Activated T-cell treated with anti-CD3 and anti-CD28 coated beads, Interleukin-2, amount 50 U/mL, for 72 hours (primary cell): ENCODE results near the gene ZNF518B. TPM values are rescaled to one million over a fixed set of nuclear protein-coding genes. Genes with fewer than 3 reads are reported as not detected.

ENCODE experiments used
- ATAC-seq, 2 donors: fragments of 150-1000 bp; cut with Tn5 transposase; replicated peaks in 1 of 2; 2 replicates each; pipeline ENCODE4 v1.10.0; 2021; ENCODE audit warnings: moderate library complexity in 2 of 2, mild to moderate bottlenecking in 1 of 2
- DNase-seq, 2 donors: peaks; one replicate each; pipeline ENCODE4 v3.0.0; 2021 to 2022; ENCODE audit warnings: mixed read lengths in 1 of 2
- H3K27ac Mint-ChIP-seq: one replicate; pipeline ENCODE4 v1.8.0; 2022; ENCODE audit warnings: mild to moderate bottlenecking, moderate library complexity, mixed read lengths
- H3K27me3 Mint-ChIP-seq: one replicate; pipeline ENCODE4 v1.8.0; 2022; ENCODE audit warnings: low read depth, mixed read lengths
- H3K36me3 Mint-ChIP-seq, 2 donors: one replicate each; pipeline ENCODE4 v1.8.0; 2022; ENCODE audit warnings: mixed read lengths in 2 of 2, mild to moderate bottlenecking in 1 of 2; ENCODE audit not compliant: insufficient read depth in 2 of 2
- H3K4me1 Mint-ChIP-seq: one replicate; pipeline ENCODE4 v1.8.0; 2022; ENCODE audit warnings: low read depth, mixed read lengths
- H3K4me3 Mint-ChIP-seq, 2 donors: one replicate each; pipeline ENCODE4 v1.8.0; 2022; ENCODE audit warnings: mild to moderate bottlenecking in 2 of 2, mixed read lengths in 2 of 2, moderate library complexity in 2 of 2
- H3K9me3 Mint-ChIP-seq, 2 donors: one replicate each; pipeline ENCODE4 v1.8.0; 2022; ENCODE audit warnings: mixed read lengths in 2 of 2
- total RNA-seq, 2 donors: library from RNA; stranded (reverse); gene quantifications; one replicate each; pipeline ENCODE4 v1.2.3, GENCODE V29; 2022

The ZNF518B gene
- total RNA-seq, 2 donors from 2014 or later: 27.5 to 28.9 TPM

DNA sequence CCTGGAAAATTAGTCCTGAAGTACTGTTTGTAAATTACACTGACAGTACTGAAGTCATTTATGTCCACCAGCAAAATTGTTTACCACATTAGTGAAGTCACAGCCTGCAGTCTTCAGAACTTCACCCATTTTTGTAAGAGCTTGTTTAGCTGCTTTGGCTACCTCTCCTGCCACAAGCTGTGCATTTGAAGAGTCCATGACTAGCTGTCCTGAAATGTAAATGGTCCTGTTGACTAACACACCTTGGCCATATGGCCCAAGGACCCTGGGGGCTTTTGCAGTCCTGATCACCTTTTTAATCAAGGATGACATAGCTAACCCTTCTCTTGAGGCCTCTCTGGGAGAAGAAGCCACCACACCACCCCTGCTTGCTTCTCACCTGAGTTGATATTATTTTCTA is 21.4 kb upstream of the ZNF518B start:
- Mint-ChIP-seq H3K27me3 (no peaks in the 10 kb centered on the region), H3K9me3 (no peaks in the 10 kb centered on the region), H3K27ac (no peak overlapping the region), H3K36me3 (no peaks in the 10 kb centered on the region), H3K4me1 (no peaks in the 10 kb centered on the region), H3K4me3 (no peak overlapping the region)
- no peak for DNase-seq
- ATAC-seq: no peak

DNA sequence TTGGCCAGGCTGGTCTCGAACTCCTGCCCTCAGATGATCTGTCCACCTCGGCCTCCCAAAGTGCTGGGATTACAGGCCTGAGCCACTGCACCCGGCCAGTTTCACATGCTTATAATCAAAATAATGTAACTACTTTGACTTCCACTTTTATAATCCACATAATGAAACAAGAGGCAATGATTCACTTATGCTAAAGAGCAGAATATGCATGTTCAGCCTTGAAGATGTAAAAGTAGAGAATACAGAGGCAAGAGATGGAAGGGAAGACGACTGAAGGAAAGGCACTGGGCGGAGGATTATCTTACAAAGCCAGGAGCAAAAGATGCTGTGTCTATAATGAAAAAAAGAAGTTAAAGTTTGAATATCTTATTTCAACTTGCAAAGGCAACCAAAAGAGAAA is 13.3 kb upstream of the ZNF518B start:
- H3K9me3 Mint-ChIP-seq: no peaks in the 10 kb centered on the region
- ATAC-seq (no peak), DNase-seq (no peak)
- no peaks in the 10 kb centered on the region for H3K36me3 Mint-ChIP-seq
- no peak overlapping the region for H3K4me3 Mint-ChIP-seq
- no peaks in the 10 kb centered on the region for H3K27me3 Mint-ChIP-seq
- H3K4me1 Mint-ChIP-seq: no peaks in the 10 kb centered on the region
- no peak overlapping the region for H3K27ac Mint-ChIP-seq

DNA sequence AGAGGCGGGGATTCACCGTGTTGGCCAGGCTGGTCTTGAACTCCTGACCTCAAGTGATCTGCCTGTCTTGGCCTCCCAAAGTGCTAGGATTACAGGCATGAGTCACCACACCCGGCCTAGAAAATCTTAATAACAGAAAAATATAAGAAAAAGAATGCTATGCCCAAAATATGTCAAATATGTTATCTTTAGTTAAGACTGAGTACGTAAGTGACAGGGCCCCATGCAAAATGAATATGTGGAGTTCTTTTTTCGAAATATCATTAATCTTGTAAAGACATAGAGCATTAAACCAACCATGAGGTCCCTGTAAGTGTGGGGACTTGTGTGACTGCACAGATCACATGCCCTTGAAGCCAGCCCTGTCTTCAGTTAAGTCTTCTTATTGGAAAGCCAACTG is 8.9 kb upstream of the ZNF518B start:
- no peak for ATAC-seq
- Mint-ChIP-seq H3K27me3 (peaks cover 38% of the 10 kb centered on the region), H3K4me3 (no peak overlapping the region), H3K9me3 (no peaks in the 10 kb centered on the region), H3K27ac (no peak overlapping the region), H3K36me3 (peaks cover 2% of the 10 kb centered on the region in 2 donors), H3K4me1 (peaks cover 5% of the 10 kb centered on the region)
- no peak for DNase-seq

DNA sequence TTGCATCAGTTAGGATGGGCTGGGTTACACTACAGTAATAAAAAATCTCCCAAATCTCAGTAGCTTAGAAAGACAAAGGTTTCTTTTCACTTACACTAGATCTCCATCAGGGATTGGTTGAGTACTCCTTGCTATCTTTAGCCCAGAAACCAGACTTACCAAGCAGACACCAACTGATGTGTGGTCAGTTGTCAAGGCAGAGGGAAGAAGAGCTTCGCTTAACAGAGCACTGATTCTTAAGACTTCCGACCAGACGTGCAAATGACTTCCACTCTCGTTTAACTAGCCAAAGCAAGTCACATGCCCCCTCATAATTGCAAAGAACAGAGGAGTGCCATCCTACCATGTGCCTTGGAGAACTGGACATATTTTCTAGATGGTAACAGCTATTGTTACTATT is 5.7 kb upstream of the ZNF518B start:
- Mint-ChIP-seq H3K27me3 (peaks cover 48% of the 10 kb centered on the region), H3K4me3 (no peak overlapping the region), H3K9me3 (peaks cover 0 to 4% of the 10 kb centered on the region in 2 donors), H3K27ac (no peak overlapping the region), H3K36me3 (peaks cover 5% of the 10 kb centered on the region in 2 donors), H3K4me1 (peaks cover 28% of the 10 kb centered on the region)
- ATAC-seq: no peak
- DNase-seq: no peak

DNA sequence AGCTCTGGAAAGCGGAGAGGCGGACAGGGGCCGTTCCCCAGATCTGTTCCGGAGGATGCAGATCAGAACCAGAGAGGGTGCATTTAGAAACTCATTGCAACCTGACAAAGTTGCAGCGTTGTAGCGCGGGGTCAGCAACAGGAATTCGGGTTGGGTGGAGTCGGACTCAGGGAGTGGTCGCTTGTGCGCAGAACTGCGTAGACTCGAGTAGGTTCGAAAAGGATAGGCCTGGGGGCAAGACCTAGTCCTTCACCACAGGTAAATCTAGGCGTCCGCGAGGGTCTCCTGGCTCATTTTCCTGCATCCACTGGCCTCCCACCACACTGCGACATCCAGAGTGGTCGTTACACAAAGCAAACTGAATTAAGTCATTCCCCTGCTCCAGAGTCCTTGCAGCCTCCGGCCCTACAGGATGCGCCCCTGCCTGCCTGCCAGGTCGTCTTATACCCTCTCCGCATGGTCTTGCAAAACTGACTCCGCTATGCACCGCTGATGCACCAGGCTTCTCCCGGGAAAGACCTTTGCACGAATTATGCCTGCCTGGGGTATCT is 4.7 kb upstream of the ZNF518B start:
- Mint-ChIP-seq H3K9me3 (peaks cover 0 to 4% of the 10 kb centered on the region in 2 donors), H3K27me3 (peaks cover 52% of the 10 kb centered on the region), H3K36me3 (peaks cover 5% of the 10 kb centered on the region in 2 donors), H3K27ac (no peak overlapping the region), H3K4me3 (peak overlapping the region; percentile 84 to 86), H3K4me1 (peaks cover 33% of the 10 kb centered on the region)
- DNase-seq: no peak
- ATAC-seq: no peak

DNA sequence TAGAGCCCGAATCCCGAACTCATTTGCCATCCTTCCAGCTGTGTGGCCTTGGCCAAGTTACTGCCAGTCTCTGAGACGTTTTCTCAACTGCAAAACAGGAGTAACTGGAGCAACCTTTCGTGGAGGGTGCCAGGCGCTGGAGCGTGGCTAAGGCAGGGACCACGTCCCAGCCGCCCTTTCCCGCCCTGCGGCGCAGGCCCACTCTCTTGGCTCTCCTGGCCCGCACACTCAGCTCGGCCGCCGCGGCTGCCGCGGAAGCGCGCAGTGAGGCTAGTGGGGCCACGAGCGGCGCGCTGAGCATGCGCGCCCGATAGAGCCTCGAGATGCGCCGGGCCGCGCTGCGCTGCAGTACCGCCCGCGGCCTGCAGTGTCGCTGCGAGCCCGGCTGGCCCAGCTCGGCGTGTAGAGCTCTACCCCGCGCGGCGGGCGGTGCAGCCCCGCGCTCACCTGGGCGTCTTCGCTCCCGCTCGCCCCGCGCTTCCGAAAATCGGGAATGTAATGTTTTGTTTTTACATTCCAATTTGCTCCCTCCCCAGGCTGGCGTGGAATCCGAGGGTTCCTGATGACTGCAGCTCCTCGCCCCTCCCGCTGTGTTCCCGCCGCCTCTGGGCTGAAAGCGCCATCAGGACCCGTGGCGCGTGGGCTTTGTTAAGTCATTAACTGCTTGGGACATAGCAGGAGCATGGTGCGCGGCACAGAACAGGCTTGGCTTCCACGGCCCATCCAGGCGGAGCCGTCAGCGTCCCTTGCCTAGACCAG is 4.0 kb upstream of the ZNF518B start:
- H3K4me3 Mint-ChIP-seq: peak overlapping the region; percentile 84 to 86

DNA sequence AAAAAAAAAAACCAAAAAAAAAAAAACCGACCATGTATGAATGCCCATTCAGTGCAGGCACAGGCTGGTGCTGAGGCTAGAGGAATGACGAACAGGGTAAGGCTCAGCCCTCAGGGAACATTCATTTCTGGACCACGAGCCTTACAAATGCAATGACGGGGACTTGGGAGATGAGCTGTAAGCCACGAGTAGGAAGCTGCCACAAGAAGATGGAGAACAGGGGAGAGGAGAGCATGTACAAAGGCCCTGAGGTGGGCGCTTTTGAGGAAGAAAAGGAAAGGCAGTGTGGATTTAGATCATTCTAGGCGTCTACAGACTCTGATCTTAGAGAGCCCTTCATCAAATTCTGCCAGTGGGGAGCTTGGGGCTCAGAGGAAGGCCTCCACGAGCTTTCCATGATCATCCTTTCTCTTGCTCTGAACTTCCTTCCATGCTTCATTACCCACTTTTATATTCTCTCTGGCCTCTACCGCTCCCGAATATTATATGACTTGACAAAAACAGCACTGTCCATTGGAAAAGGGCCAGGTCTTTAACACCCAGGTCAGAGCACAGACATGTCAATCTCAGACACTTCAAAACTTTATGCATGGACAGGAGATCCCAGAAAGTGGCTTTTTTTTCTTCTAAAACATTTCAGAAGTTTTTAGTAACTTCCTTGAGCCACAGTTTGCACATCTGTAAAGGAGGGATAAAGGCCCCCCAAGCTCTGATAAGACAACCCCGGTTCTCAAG is 3.3 kb upstream of the ZNF518B start:
- ATAC-seq: peak; percentile 58 to 61
- peak; percentile 72 to 78 for DNase-seq
- Mint-ChIP-seq H3K4me3 (peak overlapping the region; percentile 84 to 86), H3K27me3 (peaks cover 52% of the 10 kb centered on the region), H3K4me1 (peaks cover 42% of the 10 kb centered on the region), H3K9me3 (peaks cover 0 to 4% of the 10 kb centered on the region in 2 donors), H3K27ac (peak overlapping the region; percentile 21), H3K36me3 (peaks cover 7 to 8% of the 10 kb centered on the region in 2 donors)

More for the DNA sequence above, 4.0 kb upstream of the ZNF518B start:
- H3K27me3 Mint-ChIP-seq: peaks cover 52% of the 10 kb centered on the region
- H3K27ac Mint-ChIP-seq: no peak overlapping the region
- ATAC-seq (peak; percentile 72 to 75), DNase-seq (peak; percentile 78 to 85)
- H3K4me1 Mint-ChIP-seq: peaks cover 37% of the 10 kb centered on the region
- peaks cover 0 to 4% of the 10 kb centered on the region in 2 donors for H3K9me3 Mint-ChIP-seq
- H3K36me3 Mint-ChIP-seq: peaks cover 6% of the 10 kb centered on the region in 2 donors

DNA sequence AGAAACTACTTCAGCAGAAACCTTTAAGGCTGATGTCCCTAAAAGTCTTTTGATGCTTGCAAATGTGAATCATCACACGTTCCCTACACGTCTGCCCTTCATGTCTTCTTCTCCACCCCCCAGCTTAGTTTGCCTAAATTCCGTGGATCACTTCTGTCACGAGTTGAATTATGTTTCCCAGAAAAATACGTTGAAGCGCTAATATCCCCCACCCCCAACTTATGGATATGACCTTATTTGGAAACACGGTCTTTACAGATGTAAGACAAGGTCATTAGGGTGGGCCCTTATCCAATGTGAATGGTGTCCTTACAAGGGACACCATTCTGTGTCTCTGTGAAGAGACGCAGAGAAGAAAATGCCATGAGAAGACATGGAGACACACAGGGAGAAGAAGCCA is 2.1 kb upstream of the ZNF518B start:
- H3K4me1 Mint-ChIP-seq: peaks cover 46% of the 10 kb centered on the region
- H3K27ac Mint-ChIP-seq: no peak overlapping the region
- H3K36me3 Mint-ChIP-seq: peaks cover 12 to 15% of the 10 kb centered on the region in 2 donors
- H3K27me3 Mint-ChIP-seq: peaks cover 42% of the 10 kb centered on the region
- peaks cover 0 to 4% of the 10 kb centered on the region in 2 donors for H3K9me3 Mint-ChIP-seq
- H3K4me3 Mint-ChIP-seq: no peak overlapping the region
- ATAC-seq (no peak), DNase-seq (no peak)

DNA sequence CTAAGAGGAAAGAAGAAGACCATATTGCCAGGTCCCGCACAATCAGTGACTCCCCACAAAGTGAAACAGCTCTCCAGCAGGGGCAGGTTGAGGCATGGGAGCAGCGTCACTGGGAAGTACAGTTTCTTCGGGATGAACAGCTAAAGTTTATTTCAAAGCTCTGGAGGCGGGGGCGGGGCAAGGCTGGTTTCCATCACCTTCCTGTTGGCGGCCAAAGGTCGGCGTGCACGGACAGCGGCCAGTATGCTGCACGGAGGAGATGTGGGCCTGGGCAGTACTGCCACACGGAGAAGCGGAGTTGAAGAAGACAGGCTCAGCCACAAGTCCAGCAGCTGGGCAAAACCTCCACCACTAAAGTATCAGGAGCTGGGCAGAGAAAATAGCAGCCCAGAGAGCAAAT is 951 bp upstream of the ZNF518B start:
- no peak overlapping the region for H3K27ac Mint-ChIP-seq
- no peak overlapping the region for H3K4me3 Mint-ChIP-seq
- ATAC-seq (no peak), DNase-seq (no peak)
- peaks cover 18 to 19% of the 10 kb centered on the region in 2 donors for H3K36me3 Mint-ChIP-seq
- H3K27me3 Mint-ChIP-seq: peaks cover 31% of the 10 kb centered on the region
- peaks cover 0 to 4% of the 10 kb centered on the region in 2 donors for H3K9me3 Mint-ChIP-seq
- peaks cover 46% of the 10 kb centered on the region for H3K4me1 Mint-ChIP-seq

DNA sequence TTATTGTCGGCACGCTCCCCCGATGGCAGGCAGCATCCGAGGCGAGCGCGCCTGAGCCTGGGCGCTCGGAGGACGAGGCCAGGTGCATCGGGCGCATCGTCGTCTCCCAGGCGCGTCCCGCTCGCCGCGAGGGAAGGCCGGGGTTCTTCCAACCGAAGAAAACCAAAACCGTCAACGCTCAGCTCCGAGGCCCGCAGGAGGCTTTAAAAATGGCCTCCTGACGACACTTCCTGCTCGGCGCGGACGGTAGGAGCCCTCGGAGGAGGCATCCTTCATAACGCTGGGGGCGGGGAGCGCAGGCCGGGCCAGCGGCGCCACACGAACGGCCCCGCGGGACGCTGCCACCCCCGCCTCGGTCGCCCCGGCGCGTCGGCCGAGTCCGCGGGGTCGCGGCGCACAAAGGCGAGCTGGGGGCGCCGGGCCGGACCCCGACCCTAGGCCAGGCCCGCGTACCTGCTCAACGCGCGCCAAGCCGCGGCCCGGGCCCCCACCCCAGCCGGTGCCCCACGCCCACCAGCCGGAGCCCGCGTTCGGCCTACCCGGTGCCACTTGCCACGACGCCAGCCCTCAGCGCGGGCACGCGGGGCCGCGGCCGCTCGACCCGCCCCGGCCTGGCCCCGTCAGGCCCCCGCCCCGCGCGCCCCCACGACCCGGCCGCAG is 501 bp downstream of the ZNF518B start:
- ATAC-seq: peak; percentile 65 to 66
- H3K4me1 Mint-ChIP-seq: peaks cover 45% of the 10 kb centered on the region
- peak; percentile 71 to 78 for DNase-seq
- peak overlapping the region; percentile 86 for H3K27ac Mint-ChIP-seq
- H3K36me3 Mint-ChIP-seq: peaks cover 24 to 30% of the 10 kb centered on the region in 2 donors
- H3K4me3 Mint-ChIP-seq: peak overlapping the region; percentile 92 to 94
- peaks cover 17% of the 10 kb centered on the region for H3K27me3 Mint-ChIP-seq
- peaks cover 0 to 4% of the 10 kb centered on the region in 2 donors for H3K9me3 Mint-ChIP-seq

DNA sequence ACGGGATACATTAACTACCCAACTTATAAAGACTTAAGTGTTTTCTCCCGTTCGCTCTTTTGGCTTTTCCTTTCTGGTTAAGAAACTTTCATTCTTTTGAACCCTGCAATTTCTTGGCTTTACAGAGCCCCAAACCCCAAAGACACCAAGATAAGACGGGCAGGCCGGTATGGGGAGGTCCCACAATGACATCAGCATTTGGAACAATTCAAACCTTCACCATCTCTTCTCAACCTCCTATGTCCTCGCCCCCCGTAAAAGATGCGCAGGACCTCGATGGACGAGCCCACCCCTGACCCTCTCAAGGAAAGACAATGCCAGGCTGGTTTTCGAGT is 999 bp downstream of the ZNF518B start:
- Mint-ChIP-seq H3K9me3 (peaks cover 0 to 4% of the 10 kb centered on the region in 2 donors), H3K27ac (peak overlapping the region; percentile 86), H3K4me1 (peaks cover 41% of the 10 kb centered on the region), H3K4me3 (peak overlapping the region; percentile 92 to 94), H3K36me3 (peaks cover 24 to 32% of the 10 kb centered on the region in 2 donors), H3K27me3 (peaks cover 14% of the 10 kb centered on the region)
- no peak for ATAC-seq
- DNase-seq: no peak

DNA sequence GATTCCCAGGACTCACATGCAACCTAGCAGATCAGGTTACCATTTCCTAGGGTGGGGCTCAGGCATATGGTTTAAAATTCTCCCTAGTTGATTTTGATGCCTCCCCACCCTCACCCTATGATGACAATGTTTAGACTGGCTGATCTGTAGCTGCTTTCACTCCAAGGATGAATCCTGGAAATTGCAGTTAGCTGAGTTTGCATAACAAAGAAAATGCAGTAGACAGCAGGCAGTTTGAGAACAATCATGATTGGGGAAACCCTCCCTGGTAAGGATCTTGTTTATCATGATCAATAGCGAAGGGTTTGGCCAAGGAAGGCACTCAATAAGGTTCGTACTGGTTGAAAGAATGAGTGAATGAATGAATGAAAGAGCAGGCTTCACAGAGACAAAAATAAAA is 2.1 kb downstream of the ZNF518B start:
- H3K4me3 Mint-ChIP-seq: peak overlapping the region in 1 of 2 donors; percentile 11

DNA sequence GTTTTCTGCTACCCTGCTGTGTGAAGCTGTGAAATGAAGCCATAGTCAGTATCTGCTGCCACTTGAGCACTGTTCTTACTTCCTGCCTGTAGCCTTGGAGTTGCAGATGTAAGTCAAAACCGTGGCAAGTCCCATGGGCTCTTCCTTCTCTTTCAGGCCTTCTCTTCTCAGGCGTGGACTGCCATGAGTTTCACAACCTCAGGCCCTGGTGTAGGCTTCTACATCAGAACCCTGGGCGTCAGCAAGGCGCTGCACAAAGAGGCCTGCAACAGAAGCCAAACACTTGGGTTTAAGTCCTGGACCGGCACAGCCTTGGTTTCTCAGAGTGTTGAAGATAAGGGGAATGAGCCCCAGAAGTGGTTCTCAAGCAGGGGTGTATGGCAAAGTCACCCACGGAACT is 2.5 kb downstream of the ZNF518B start:
- DNase-seq: no peak
- peaks cover 28 to 42% of the 10 kb centered on the region in 2 donors for H3K36me3 Mint-ChIP-seq
- H3K4me1 Mint-ChIP-seq: peaks cover 30% of the 10 kb centered on the region
- no peak for ATAC-seq
- no peak overlapping the region for H3K4me3 Mint-ChIP-seq
- no peak overlapping the region for H3K27ac Mint-ChIP-seq
- H3K27me3 Mint-ChIP-seq: peaks cover 14% of the 10 kb centered on the region
- peaks cover 1 to 3% of the 10 kb centered on the region in 2 donors for H3K9me3 Mint-ChIP-seq

More for the DNA sequence above, 2.1 kb downstream of the ZNF518B start:
- DNase-seq: no peak
- Mint-ChIP-seq H3K27ac (no peak overlapping the region), H3K4me1 (peaks cover 34% of the 10 kb centered on the region), H3K36me3 (peaks cover 25 to 38% of the 10 kb centered on the region in 2 donors), H3K9me3 (no peaks in the 10 kb centered on the region), H3K27me3 (peaks cover 14% of the 10 kb centered on the region)
- ATAC-seq: no peak
